GM21737 (cell line): Measurements from ENCODE around the gene KRTAP1-1.
"Not testable (repeated sequence)": the region's sequence is repeated elsewhere in the genome, so short reads cannot be mapped to it uniquely, and the experiment has no call there.

ENCODE experiments used
- ATAC-seq: cut with Tn5 transposase; IDR thresholded peaks from one replicate; pipeline ENCODE4 v1.9.1; 2021; ENCODE audit warnings: mild to moderate bottlenecking, moderate library complexity; ENCODE audit not compliant: unreplicated experiment

Gene KRTAP1-1

DNA sequence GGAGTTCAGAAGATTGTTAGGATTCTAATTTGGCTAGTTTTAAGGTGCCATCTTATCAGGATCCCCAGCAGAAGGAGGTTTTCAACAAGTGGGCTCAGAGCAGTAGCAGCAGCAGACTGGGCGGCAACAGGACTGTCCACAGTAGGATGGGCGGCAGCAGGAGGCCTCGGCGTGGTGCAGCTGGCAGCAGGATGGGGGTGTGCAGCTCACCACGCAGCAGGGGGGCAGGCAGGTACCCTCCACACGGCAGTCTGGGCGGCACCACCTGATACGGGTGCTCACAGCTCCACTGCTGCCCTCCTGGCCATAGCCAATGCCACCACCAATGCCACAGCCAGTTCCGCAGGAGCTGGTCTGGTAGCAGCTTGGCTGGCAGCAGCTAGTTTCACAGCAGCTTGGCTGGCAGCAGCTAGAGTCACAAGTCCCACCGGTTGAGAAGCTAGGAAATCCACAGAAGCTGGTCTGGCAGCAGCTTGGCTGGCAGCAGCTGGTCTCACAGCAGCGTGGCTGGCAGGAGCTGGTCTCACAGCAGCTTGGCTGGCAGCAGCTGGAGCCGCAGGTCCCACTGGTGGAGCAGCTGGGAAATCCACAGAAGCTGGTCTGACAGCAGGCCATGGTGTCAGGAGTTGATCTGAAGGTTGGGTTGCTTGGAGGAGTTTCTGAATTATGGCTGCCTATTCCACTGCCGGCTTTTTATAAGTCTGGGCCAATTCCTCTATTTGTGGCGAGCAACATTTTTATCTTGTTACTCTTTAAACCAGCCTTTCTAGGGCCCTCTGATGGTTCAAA, at the start of gene KRTAP1-1:
Gene KRTAP1-1 (minus strand): TSS at position 668 of the 789 bp plus-strand sequence. CDS start 53 bp downstream, at position 615.
- not testable (repeated sequence) for ATAC-seq

DNA sequence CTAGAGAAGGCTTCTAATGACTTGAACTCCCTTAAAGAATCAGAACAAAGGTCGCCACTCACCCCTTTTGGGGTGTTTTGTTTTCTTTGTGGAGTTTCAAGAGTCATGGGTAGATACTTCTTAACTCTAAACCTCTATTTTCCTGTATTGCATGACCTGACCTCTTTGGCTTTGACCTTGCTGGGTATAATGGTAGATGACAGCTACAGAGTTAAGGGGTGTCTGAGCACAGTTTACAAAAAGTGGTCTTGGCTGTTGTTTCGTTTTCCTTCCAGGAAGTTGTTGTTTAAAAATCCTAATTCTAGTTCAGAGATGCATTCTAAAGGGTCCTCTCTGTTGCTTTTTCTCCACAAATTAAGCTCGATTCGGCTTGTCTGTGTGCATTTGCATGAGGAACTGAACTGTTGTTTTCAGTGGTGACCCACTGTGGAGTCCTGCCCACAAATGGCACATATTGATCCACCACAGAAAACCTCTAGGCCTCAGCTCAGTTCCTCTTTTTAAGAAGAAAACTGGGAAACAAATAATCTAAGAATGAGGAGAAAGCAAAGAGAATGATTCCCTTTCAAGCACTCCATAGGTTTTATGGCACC, 47.6 kb upstream of the KRTAP1-1 start:
- not testable (repeated sequence) for ATAC-seq

DNA sequence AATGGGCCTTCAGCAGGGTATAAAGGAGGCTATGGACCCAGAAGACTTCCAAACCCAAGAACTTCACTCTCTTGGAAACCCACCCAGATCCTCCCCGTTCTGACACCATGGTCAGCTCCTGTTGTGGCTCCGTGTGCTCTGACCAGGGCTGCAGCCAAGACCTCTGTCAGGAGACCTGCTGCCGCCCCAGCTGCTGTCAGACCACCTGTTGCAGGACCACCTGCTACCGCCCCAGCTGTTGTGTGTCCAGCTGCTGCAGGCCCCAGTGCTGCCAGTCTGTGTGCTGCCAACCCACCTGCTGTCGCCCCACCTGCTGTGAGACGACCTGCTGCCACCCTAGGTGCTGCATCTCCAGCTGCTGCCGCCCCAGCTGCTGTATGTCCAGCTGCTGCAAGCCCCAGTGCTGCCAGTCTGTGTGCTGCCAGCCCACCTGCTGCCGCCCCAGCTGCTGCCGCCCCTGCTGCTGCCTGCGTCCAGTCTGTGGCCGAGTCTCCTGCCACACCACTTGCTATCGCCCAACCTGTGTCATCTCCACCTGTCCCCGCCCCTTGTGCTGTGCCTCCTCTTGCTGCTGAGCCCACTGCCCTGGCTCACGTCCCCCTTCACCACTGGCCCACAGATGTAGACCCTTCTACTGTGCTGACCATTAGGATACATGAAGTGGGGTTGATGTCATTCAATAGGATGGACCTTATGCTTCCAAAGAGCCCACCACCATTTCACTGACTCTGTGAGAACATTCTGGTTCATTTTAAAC, 43.0 kb upstream of the KRTAP1-1 start, which contains the start of gene KRTAP4-7:
Gene KRTAP4-7 (plus strand): TSS at position 51 of the 757 bp plus-strand sequence. CDS start 57 bp downstream, at position 108.
- not testable (repeated sequence) for ATAC-seq

GRCh38 chr17:41083427-41083826, 42.2 kb upstream of the KRTAP1-1 start:
- ATAC-seq, result not testable (repeated sequence)

DNA sequence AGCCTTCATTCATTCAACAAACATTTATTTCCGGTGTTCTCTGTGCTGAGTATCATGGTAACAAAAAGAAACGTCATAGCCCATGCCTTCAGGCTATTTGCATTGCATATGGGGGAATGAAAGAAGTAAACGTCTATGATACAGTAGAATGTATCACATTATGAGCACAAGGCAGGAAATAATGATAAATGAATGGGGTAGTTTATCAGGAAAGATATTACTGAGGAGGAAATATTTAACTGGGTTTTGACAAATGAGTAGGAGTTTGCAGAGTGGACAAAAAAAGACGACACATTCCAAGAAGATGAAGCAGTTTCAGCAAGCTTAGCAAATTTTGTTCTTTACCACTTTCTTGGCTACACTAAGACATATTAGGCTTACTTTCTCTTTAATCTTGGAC, 41.4 kb upstream of the KRTAP1-1 start:
- no peak for ATAC-seq

DNA sequence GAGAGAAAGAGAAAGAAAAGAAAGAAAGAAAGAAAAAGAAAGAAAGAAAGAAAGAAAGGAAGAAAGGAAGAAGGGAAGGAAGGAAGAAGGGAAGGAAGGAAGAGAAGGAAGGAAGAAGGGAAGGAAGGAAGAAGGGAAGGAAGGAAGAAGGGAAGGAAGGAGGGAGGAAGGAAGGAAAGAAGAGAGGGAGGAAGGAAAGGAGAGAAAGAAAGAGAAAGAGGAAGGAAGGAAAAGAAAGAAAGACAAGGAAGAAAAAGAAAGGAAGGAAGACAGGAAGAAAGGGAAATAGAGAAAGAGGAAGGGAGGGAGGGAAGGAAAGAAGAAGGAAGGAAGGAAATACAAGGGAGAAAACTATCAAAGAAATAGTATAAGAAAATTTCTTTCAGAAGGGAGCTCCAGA, 35.5 kb upstream of the KRTAP1-1 start:
- no peak for ATAC-seq

GRCh38 chr17:41073676-41074075, 32.4 kb upstream of the KRTAP1-1 start:
- ATAC-seq, result no peak

DNA sequence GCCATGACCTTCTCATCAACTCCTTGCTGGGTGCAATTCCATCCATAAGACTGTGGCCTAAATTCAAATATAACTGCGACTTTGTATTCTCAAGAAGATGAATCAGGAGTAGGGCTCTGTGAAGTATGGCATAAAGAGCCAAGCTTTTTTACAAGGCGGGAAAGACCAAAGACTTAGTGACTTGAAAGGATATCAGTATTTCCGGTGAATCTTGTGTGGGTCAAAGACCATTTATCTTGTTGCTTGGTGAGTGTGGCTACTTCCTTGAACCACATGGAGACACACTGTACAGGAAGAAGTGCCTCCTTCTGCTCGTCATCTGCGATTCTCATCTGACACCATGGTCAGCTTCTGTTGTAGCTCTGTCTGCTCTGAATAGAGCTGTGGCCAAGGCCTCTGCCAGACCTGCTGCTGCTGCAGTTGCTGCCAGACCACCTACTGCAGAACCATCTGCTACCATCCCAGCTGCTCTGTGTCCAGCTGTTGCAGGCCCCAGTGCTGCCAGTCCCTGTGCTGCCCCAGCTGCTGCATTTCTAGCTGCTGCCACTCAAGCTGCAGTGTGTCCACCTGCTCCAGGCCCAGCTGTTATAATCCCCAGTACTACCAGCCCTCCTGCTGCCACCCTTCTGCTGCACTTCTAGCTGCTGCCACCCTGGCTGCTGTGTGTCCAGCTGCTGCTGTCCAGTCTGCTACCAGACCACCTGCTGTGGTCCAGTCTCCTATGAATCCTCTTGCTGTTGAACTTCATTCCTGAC, 30.5 kb upstream of the KRTAP1-1 start:
- ATAC-seq, result no peak

DNA sequence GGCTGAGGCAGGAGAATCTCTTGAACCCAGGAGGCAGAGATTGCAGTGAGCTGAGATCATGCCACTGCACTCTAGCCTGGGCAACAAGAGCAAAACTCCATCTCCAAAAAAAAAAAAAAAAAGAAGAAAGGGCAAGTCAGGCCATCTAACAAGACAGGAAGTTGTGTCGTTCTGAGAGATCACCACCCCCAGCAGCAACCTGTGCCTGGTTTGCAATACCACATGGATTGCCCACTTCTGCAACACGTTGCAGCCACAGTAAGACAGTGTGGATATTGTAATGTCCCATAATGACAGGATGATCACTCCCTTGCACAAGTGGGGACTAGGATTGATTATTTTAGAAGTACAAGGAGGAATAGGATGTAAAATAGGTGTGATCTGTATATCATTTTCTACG, 27.8 kb upstream of the KRTAP1-1 start:
- ATAC-seq, result no peak

GRCh38 chr17:41067281-41067680, 26.0 kb upstream of the KRTAP1-1 start:
- ATAC-seq, result no peak

DNA sequence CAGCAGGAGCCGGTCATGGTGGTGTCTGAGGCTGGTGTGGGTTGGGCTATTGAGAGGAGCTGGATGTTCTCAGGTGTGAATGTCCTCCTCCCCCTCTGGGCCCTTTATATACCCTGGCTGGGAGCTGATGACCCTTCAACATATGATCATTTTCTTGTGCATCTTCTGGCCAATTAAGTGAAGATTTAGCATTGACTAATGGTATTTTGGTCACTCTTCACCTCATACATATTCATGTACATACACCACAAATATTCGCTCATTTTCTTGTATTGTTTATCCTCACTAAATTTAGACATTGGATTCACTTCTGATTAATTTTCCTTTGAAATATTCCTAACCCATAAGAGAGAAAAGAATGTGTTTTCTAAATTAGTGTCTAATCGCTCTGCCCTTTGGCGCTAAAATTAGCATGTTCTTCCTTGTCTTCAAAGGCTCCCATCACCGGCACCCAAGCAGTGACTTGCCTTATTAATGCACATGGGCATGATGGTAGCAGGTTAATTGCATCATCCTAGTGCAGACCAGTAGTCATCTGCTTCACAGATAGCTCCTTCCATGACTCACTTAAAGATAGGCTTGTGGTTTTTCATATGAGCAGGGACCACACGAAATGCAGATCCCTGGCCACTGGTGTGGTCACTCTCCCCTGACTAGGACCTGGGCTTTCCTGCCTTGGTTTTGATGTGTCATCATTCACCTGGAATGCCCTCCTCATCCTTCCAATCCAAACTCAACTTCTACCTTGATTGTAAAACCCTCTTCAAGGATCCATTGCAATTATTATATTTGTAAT, 24.8 kb upstream of the KRTAP1-1 start, which contains the start of gene KRTAP2-4:
Gene KRTAP2-4 (minus strand): TSS at position 51 of the 796 bp plus-strand sequence. CDS start 34 bp downstream, at position 17.
- no peak for ATAC-seq

DNA sequence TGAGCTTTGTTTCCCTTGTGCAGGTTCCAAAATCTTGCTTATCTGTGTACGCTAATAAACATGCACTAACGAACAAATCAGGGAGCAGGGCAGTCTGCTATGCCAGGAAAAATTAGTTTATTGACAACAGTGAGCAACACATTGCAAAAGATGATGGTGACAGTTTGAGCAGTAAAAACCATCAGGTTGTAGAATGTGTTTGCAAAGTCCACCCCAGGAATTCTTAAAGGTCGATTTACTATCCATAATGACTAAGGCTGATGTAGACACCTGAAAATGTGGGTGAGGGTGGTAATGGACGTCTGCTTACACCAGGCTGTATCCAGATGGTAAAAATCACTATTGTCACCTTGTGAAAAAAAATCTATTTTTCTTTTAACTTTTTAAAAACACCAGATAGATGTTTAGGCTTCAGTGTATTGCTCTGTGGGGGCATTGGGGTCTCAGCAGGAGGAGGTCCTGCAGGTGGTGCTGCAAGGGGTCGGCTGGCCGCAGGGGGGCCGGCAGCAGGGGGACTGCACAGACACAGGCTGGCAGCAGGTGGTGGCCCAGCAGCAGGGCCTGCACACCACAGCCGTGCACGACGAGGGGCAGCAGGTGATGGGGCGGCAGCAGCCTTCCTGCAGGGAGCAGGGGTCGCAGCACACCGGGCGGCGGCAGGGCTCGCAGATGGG, 23.9 kb upstream of the KRTAP1-1 start:
- ATAC-seq, result not testable (repeated sequence)

- ATAC-seq, result no peak
These were observed 23.1 kb upstream of the KRTAP1-1 start for GRCh38 chr17:41064301-41064700.

- ATAC-seq, result no peak
These were observed 22.2 kb upstream of the KRTAP1-1 start for GRCh38 chr17:41063449-41063848.

DNA sequence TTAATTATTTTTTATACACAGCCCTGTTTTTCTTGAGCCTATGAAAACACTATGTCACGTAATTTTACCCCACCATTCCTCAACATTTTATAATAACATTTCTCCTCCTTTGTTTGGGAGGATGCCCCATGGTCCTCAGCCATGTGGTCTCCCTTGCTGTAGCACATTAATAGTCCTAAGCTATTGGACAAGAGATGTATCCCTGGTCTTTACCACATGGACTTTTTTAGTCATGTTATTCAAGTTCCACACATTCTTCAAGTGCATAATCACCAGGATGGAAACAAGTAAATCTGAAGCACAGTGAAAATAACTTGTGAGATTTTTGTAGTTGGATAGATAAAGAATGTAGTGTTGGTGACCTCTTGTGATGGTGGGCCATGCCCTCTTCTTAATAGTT, 20.7 kb upstream of the KRTAP1-1 start:
- no peak for ATAC-seq

GRCh38 chr17:41060052-41060604, 18.9 kb upstream of the KRTAP1-1 start, which contains the start of gene KRTAP2-3:
KRTAP2-3 (minus strand) TSS chr17:41060114; CDS start chr17:41060050, 64 bp downstream.
- ATAC-seq, result no peak

DNA sequence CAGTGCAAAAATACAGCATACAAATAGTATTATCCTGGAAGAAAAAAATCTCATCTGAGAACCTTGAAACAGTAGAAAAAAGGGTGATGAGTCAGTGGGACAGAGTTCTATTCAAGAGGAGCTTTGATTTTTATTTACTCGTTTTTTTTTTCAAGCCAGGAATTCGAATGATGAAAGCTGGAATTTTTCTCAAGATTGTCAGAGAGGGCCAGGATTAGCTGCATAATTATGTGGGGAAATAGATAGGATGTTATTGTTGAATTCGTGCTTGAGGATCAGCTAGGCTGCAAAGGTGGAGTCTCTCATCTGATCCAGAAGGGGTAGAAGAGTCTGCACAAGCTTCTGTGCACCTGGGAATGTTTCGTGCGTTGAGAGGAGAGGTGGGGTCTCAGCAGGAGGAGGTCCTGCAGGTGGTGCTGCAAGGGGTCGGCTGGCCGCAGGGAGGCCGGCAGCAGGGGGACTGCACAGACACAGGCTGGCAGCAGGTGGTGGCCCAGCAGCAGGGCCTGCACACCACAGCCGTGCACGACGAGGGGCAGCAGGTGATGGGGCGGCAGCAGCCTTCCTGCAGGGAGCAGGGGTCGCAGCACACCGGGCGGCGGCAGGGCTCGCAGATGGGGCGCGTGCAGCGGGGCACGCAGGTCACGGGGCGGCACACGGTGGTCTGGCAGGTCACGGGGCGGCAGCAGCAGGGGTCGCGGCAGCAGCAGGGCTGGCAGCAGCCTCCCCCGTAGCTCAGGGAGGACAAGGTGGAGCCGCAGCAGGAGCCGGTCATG, 18.2 kb upstream of the KRTAP1-1 start:
- not testable (repeated sequence) for ATAC-seq

DNA sequence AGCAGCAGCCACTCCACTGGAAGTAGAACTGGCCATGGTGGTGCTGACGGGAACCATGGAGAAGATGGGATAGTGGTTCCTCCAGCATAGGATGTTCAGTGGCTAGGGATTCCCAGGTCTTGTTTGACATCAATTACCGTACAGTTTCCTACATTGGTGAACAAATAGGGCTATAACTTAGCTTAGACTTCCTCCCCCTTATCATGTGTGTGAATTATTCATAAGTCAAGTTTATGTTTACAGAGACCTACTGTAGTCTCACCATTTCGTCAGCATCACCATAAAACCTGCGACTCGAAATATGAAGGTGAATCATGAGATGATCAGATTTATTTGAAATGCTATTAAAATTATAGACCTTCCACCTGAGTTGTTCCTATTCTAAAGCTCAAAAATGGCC, 17.5 kb upstream of the KRTAP1-1 start:
- no peak for ATAC-seq
